Hindlimb muscle (tissue), 1 donor: ENCODE results near the gene DUS2. TPM values are rescaled to one million over a fixed set of nuclear protein-coding genes. Genes with fewer than 3 reads are reported as not detected.
"Not testable (repeated sequence)": the region's sequence is repeated elsewhere in the genome, so short reads cannot be mapped to it uniquely, and the experiment has no call there.

Experiments
- DNase-seq: peaks from one replicate; pipeline ENCODE4 v3.0.0-alpha.2; 2013
- polyA plus RNA-seq: library from polyadenylated mRNA; unstranded; fragments of 120-200 nt; gene quantifications from one replicate; pipeline ENCODE4 v1.2.1, GENCODE V29; 2013; ENCODE audit not compliant: insufficient read length

DUS2 gene
- polyA plus RNA-seq, 1 donor = 8.7 TPM

GRCh38 chr16:68093816-68094613 lies 70.9 kb downstream of the DUS2 start:
- no peak for DNase-seq

- no peak for DNase-seq
Measured at GRCh38 chr16:68094614-68094934, 71.5 kb downstream of the DUS2 start.

GRCh38 chr16:68096491-68096890 lies 73.4 kb downstream of the DUS2 start:
- no peak for DNase-seq

- DNase-seq = no peak
Measured at GRCh38 chr16:68097088-68097487, 74.0 kb downstream of the DUS2 start.

GRCh38 chr16:68097895-68098294 lies 74.8 kb downstream of the DUS2 start:
- no peak for DNase-seq

- no peak for DNase-seq
Measured at GRCh38 chr16:68100488-68100887, 77.4 kb downstream of the DUS2 start.

- no peak for DNase-seq
Measured at GRCh38 chr16:68105611-68106010, 82.5 kb downstream of the DUS2 start.

- DNase-seq = not testable (repeated sequence)
Measured at GRCh38 chr16:68107230-68107928, 84.3 kb downstream of the DUS2 start.

GRCh38 chr16:68109156-68109555 lies 86.1 kb downstream of the DUS2 start:
- not testable (repeated sequence) for DNase-seq

GRCh38 chr16:68110611-68111010 lies 87.5 kb downstream of the DUS2 start:
- DNase-seq = not testable (repeated sequence)

- DNase-seq = no peak
Measured at GRCh38 chr16:68111379-68111778, 88.3 kb downstream of the DUS2 start.

GRCh38 chr16:68113059-68113761 lies 90.1 kb downstream of the DUS2 start:
- no peak for DNase-seq

- DNase-seq = no peak
Measured at GRCh38 chr16:68113765-68114240, 90.7 kb downstream of the DUS2 start.

- not testable (repeated sequence) for DNase-seq
Measured at GRCh38 chr16:68114939-68115338, 91.9 kb downstream of the DUS2 start.

- no peak for DNase-seq
Measured at GRCh38 chr16:68115851-68116250, 92.8 kb downstream of the DUS2 start.

- DNase-seq = no peak
Measured at GRCh38 chr16:68116256-68116867, 93.3 kb downstream of the DUS2 start.

GRCh38 chr16:68117884-68118283 lies 94.8 kb downstream of the DUS2 start:
- no peak for DNase-seq

- not testable (repeated sequence) for DNase-seq
Measured at GRCh38 chr16:68118954-68119353, 95.9 kb downstream of the DUS2 start.

- not testable (repeated sequence) for DNase-seq
Measured at GRCh38 chr16:68120496-68120895, 97.4 kb downstream of the DUS2 start.

- no peak for DNase-seq
Measured at GRCh38 chr16:68126395-68126794, 103.3 kb downstream of the DUS2 start.

- DNase-seq = no peak
Measured at GRCh38 chr16:68128577-68129305, 105.7 kb downstream of the DUS2 start.
